KOPT-K1 (cell line): ENCODE results near the gene CHD3.
"Not testable (repeated sequence)": the region's sequence is repeated elsewhere in the genome, so short reads cannot be mapped to it uniquely, and the experiment has no call there.

Experiments used
- H3K27ac ChIP-seq: fragments of 200-600 bp; sonication (generic); 2 replicates; pipeline ENCODE4 v1.5.1; 2016; ENCODE audit warnings: antibody characterized with exemption, mild to moderate bottlenecking, low read depth, low read length; ENCODE audit not compliant: poor library complexity, severe bottlenecking
- H3K36me3 ChIP-seq: fragments of 200-600 bp; sonication (generic); 2 replicates; pipeline ENCODE4 v1.5.1; 2017; ENCODE audit warnings: antibody characterized with exemption, mild to moderate bottlenecking, low read length, moderate library complexity; ENCODE audit not compliant: insufficient read depth
- H3K9me3 ChIP-seq: fragments of 200-600 bp; sonication (generic); 2 replicates; pipeline ENCODE4 v1.5.1; 2017; ENCODE audit warnings: antibody characterized with exemption, low read length, mild to moderate bottlenecking; ENCODE audit not compliant: insufficient read depth, poor library complexity, severe bottlenecking

The CHD3 gene

DNA sequence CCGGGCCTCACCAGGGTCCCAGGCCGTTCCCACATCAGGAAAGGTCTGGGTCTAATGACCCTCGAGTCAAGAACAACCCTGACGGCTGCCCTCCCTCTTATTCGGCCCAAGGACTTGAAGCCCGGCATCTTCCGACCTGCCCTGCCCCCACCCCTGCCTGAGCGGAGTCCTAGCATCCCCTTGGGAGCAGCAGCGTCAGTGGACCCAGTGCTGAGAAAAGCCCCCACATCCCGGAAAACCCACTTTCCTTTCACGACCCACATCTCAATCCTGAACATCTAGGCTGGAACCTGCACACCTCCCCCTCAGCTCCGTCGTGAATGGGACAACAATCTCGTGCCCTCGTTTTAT is 33.0 kb upstream of the CHD3 start:
- Histone ChIP-seq H3K9me3 (no peaks in the 10 kb centered on the region), H3K27ac (no peak overlapping the region), H3K36me3 (peaks cover 37% of the 10 kb centered on the region)

DNA sequence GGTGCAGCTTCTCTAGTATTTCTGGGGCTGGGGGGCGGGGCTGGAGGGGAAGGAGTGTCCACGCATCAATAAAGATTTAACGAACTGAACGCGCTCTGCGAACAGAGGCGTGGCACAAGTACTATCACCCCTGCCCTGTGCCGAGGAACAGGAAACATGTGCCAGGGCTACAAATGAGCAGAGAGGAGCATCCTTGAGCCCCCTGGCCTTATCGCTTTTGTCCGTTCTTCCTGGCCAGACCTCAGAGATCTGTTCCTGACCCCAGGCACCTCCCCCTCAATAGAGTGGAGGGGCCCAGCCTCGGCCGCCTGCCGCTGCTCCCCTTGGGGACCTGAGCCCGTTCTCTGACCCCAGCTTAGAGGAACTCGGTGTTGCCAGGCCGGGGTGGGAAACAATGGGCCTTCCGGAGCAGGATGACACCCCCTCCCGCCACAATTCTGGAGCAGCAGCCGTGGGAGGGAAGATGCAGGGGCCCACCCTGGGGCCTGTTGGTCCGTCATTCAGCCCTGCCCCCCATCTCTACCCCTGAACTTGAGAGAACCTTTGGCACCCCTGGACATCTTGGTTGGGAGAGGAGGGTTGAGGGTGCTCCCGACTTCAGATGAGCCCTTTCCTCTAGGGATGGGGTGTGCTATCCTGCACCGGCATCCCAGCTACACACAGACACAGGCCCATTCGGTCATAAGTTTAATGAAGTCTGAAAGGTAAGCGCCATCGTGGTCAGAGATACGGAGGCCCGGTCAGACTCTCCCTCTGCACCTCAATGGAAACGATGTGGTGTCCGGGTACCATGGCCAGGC is 32.4 kb upstream of the CHD3 start:
- Histone ChIP-seq H3K36me3 (peaks cover 32% of the 10 kb centered on the region), H3K9me3 (no peaks in the 10 kb centered on the region), H3K27ac (peak overlapping the region; percentile 95)

DNA sequence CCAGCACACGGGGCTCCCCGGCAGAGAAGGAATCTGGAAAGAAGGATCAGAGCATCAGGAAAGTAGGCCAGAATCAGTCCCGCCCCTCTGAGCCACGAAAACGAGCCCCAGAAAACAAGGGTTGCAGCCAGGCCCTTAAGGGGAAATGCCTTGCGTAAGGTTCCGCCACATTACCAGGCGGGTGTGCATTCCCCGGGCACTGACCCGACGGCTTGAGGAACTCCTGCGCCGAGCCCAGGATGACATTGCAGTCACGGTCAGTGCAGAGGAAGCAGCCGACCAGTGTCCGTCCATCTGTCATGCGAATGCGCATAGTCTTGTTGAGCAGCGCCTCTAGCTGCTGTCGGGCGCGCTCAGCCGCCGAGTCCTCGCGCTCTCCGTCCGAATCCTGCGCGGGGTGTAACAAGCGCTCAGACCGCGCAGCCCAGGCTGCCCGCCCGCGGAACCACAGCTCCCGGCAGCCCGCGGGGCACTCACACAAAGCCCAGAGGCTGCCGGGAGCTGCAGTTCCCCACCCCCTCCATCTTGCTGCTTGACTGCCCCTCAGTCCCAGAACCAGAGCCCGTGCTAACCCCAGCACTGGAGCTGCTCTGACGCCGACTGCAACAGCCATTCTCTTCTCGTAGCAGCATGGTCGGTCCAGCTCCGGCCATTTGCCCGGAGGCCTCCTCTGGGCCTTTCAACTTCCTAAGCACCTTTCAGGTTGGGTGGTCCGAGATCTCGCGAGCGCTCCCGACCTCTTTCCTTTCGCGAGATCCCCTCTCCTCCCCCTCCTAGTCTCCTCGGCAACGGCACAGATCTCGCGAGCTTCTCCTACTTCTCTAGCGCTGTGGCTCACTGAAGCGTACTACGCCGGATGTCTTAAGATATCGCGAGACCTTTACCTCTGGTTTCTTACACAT is 31.5 kb upstream of the CHD3 start, which contains the start of gene NAA38:
TSS of gene NAA38 (minus strand) at position 749 of the 902 bp plus-strand sequence. CDS start at position 653, 96 bp downstream.
- Histone ChIP-seq H3K9me3 (no peaks in the 10 kb centered on the region), H3K36me3 (peaks cover 26% of the 10 kb centered on the region), H3K27ac (peak within 1 kb of the TSS; percentile 95)

GRCh38 chr17:7857713-7858521 is 30.7 kb upstream of the CHD3 start, which contains the start of gene CYB5D1:
Gene CYB5D1 (plus strand): TSS chr17:7858003. CDS start chr17:7858135, 132 bp downstream.
- peaks cover 18% of the 10 kb centered on the region for H3K36me3 ChIP-seq
- H3K27ac ChIP-seq, result peak within 1 kb of the TSS; percentile 95
- H3K9me3 ChIP-seq, result no peaks in the 10 kb centered on the region

GRCh38 chr17:7858522-7858810 is 30.1 kb upstream of the CHD3 start:
- Histone ChIP-seq H3K9me3 (no peaks in the 10 kb centered on the region), H3K27ac (peak overlapping the region; percentile 95), H3K36me3 (peaks cover 13% of the 10 kb centered on the region)

DNA sequence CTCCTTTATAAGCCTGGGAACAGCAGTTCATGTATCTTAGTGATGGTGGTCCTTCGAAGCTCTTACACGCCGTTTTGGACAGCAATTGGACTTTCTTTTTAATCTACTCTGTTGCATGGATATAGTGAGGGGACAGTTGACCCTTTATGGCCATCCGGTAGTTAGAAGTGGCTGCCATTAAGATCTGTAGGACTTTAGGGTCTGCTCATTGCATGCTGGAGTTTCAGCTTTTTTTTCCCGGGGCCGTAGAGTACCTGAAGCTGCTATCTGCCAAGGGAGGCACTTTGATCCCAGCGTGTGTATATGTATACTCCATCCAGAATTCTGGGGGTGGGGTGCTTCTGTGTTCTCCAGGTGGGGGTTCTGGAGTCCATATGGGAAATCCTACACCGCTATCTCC is 29.6 kb upstream of the CHD3 start:
- Histone ChIP-seq H3K27ac (no peak overlapping the region), H3K9me3 (no peaks in the 10 kb centered on the region), H3K36me3 (peaks cover 9% of the 10 kb centered on the region)

GRCh38 chr17:7862692-7863437 is 25.7 kb upstream of the CHD3 start:
- Histone ChIP-seq H3K36me3 (no peaks in the 10 kb centered on the region), H3K9me3 (no peaks in the 10 kb centered on the region), H3K27ac (no peak overlapping the region)

GRCh38 chr17:7864384-7864783 is 24.2 kb upstream of the CHD3 start:
- not testable (repeated sequence) for H3K36me3 ChIP-seq, H3K27ac ChIP-seq, H3K9me3 ChIP-seq

GRCh38 chr17:7864995-7865650 is 23.5 kb upstream of the CHD3 start:
- Histone ChIP-seq H3K27ac (no peak overlapping the region), H3K9me3 (no peaks in the 10 kb centered on the region), H3K36me3 (no peaks in the 10 kb centered on the region)

DNA sequence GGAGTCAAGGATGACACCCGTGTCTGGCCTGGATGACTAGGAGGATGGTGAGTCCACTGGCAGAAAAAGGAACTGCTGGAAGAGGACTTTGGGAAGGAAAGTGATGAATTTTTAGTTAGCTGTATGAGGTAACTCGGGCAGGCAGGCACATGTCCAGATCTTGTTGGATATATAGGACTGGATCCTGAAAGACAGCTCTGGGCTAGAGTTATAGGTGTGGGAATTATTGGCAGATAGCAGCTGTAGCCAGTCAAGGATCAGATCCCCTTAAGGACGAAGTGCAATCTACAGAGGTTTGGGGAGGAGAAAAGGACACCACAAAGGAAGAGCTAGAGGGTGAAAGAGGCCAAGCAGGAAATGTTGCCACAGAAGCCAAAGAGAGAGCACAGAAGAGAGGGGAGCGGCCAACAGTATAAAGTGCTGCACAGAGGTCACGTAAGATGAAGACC is 20.7 kb upstream of the CHD3 start:
- Histone ChIP-seq H3K27ac (no peak overlapping the region), H3K9me3 (no peaks in the 10 kb centered on the region), H3K36me3 (no peaks in the 10 kb centered on the region)

DNA sequence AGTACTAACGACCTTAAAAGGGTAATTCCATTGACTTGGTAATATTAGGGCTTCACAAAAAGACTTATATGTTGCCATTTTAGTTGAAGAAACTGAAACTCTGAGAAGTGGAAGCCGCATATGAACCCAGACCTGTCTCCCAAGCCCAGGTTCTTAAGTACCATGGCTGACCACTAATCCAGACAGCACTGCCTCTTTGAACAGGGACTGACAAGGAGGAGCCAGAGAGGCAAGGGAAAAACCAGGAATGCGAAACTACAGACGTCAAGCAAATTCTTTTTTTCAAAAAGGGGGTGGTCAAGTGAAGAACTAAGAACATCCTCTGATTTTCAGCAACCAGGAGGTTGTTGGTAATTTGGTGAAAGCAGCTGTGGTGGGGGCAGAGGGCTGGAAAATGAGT is 15.5 kb upstream of the CHD3 start:
- H3K27ac ChIP-seq, result no peak overlapping the region
- H3K9me3 ChIP-seq, result no peaks in the 10 kb centered on the region
- no peaks in the 10 kb centered on the region for H3K36me3 ChIP-seq

GRCh38 chr17:7875804-7876370 is 12.7 kb upstream of the CHD3 start:
- Histone ChIP-seq H3K27ac (no peak overlapping the region), H3K36me3 (0 out of 2 replicates have a peak, but pooled peaks cover 5% of the 10 kb centered on the region), H3K9me3 (no peaks in the 10 kb centered on the region)

DNA sequence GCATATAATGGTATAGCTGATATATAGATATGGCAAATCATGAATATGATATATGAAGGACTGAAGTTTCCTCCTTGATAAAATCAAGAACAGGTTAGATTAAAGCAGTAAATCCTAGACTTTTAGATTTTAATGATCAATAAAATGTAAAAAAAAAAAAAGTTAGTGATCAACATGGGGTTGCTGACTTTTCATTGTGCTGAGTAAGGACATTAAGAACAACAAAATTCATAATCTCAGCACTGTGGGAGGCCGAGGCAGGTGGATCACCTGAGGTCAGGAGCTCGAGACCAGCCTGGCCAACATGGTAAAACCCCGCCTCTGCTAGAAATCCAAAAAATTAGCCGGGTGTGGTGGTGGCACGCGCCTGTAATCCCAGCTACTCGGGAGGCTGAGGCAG is 10.4 kb upstream of the CHD3 start:
- Histone ChIP-seq H3K36me3 (0 out of 2 replicates have a peak, but pooled peaks cover 5% of the 10 kb centered on the region), H3K9me3 (no peaks in the 10 kb centered on the region), H3K27ac (no peak overlapping the region)
